ENCODE measurements around the gene CFAP299. TPM values are rescaled to one million over a fixed set of nuclear protein-coding genes. Genes with fewer than 3 reads are reported as not detected.
"Not testable (repeated sequence)": the region's sequence is repeated elsewhere in the genome, so short reads cannot be mapped to it uniquely, and the experiment has no call there.

The CFAP299 gene
- total RNA-seq, 1 donor from 2014 or later = not detected

GRCh38 chr4:80586716-80587115, 251.2 kb downstream of the CFAP299 start:
- DNase-seq (ENCODE audit: low spot score) = no peak

GRCh38 chr4:80587871-80588385, 252.4 kb downstream of the CFAP299 start:
- DNase-seq (ENCODE audit: low spot score) = no peak

DNA sequence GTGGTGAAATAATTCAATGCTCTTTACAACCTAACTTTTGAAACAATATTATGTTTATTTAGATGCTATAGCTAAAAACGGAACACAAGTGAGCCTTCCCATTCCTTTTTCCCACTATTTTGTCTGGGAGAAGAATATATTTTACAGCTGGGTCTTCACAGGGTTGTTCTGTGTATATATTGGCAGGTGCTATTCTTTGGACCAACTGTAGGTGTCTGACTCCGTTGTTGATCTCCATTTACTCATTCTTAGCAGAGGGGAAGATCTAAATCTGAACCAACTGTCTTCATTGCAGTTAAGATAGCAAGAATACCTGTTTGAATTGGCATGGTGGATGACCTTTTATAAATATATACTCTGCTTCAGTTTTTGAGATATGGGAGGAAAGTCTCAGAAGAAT, 257.4 kb downstream of the CFAP299 start:
- no peak for DNase-seq (ENCODE audit: low spot score)

DNA sequence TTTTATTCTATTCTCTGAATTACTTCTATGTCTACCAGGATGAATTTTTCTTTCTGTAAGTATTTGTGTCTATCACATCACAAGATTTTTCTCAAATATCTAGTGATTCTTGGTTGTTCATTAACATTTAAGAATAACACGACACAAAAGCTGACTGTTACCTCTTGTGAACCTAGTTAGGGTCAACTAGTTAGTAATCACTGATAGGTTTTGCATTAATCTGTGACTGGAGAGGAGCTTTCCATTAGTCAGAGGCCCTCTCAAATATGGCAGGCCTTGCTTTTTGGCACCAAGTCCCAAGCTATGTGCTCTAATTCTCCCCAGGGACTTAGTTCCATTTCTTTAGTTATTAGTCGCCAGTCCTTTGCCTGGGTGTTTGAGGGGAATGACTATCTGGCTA, 259.2 kb downstream of the CFAP299 start:
- DNase-seq (ENCODE audit: low spot score) = no peak

DNA sequence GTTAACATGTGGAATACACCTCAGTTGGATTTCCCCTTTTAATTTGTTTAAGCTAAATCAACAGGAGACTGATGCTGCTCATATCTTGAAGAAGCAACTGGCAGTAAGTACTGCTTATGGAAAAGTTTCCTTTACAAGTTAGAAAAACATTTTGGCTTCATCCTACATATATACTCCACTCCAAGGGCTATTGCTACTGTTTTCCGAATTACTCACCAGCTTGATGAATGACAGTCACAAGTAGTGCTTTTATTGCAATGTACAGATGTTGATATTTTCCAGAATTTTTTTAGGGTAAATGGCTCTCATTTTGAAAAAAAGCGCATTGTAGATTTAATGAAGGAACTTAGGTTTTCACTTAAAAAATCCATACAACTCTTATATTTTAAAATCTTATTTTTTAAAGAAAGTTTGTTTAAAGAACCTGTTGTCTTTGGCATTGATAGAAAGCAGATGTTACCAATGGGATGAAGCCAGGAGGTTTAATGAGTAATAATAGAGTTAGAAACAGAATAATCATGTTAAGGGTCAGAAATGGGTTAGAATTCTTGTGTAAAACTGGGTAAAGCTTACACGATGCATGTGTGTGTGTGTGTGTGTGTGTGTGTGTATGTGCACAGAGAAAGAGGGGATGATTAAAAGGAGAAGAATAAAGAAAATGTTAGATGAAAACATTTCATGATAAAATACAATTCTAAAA, 272.9 kb downstream of the CFAP299 start:
- no peak for DNase-seq (ENCODE audit: low spot score)

- no peak for DNase-seq (ENCODE audit: low spot score)
Observed at GRCh38 chr4:80610199-80610598, 274.7 kb downstream of the CFAP299 start.

- no peak for DNase-seq (ENCODE audit: low spot score)
Observed at GRCh38 chr4:80610845-80611677, 275.5 kb downstream of the CFAP299 start.

GRCh38 chr4:80611678-80611979, 276.1 kb downstream of the CFAP299 start:
- no peak for DNase-seq (ENCODE audit: low spot score)

- DNase-seq (ENCODE audit: low spot score) = no peak
Observed at GRCh38 chr4:80613470-80613869, 277.9 kb downstream of the CFAP299 start.

DNA sequence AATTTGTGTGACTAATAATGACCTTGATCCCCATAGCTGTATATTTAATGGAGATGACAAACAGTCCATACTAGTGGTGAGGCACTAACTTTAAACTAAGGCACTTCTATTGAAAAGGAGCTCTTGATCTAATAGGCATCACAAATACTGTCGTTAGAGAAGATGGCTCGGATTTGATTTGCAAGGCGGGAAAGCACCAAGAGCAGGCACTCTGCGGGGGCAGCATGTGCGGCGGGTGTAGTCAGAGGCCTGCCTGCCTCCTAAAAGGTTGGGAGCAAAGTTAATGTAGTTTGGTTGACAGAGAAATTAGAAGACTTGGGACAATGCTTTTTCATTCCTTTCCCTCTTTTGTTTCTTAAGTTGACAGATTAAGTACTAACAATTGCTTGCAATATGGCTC, 278.8 kb downstream of the CFAP299 start:
- no peak for DNase-seq (ENCODE audit: low spot score)

GRCh38 chr4:80615099-80615498, 279.6 kb downstream of the CFAP299 start:
- DNase-seq (ENCODE audit: low spot score) = no peak

GRCh38 chr4:80619070-80619674, 283.6 kb downstream of the CFAP299 start:
- no peak for DNase-seq (ENCODE audit: low spot score)

- no peak for DNase-seq (ENCODE audit: low spot score)
Observed at GRCh38 chr4:80631861-80632260, 296.3 kb downstream of the CFAP299 start.

DNA sequence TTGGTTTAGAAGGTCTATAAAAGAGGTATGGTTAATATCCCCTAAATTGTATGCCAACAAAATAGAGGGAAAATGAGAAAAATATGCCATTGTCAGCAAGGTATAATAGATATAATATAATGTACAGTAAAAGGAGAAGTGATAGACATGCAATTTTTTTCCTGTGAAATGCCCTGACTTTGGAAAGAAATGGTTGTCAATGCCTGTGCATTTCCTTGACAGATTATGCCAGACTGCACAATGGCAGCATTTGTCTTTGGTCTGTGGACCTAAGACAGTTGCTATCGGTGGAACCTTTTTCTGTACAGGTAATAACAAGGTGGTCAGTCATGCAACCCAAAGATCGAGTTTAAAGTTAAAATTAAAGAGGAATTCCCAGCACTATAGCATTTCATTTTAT, 301.7 kb downstream of the CFAP299 start:
- DNase-seq (ENCODE audit: low spot score) = no peak

DNA sequence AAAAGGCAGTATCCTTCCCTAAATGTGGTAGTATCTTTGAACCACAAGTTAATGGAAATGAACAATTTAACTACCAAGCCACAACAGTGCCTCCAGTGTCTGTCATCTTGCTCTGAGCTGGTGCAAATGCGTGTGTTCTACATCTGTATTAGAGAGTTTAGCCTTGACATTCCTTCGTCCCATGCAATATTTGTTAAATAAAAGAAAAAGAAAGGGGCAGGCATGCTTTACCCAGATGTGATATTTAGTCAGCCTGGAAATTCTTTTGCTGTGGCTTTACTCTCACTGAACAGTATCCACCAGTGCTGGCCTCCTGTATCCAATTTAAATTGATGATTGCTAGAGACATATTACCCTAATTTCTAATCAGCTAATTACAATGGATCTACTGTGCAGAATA, 310.5 kb downstream of the CFAP299 start:
- DNase-seq (ENCODE audit: low spot score) = no peak

GRCh38 chr4:80655662-80656061, 320.1 kb downstream of the CFAP299 start:
- no peak for DNase-seq (ENCODE audit: low spot score)

GRCh38 chr4:80670118-80670517, 334.6 kb downstream of the CFAP299 start:
- DNase-seq (ENCODE audit: low spot score) = not testable (repeated sequence)

GRCh38 chr4:80678413-80678812, 342.9 kb downstream of the CFAP299 start:
- DNase-seq (ENCODE audit: low spot score) = no peak

DNA sequence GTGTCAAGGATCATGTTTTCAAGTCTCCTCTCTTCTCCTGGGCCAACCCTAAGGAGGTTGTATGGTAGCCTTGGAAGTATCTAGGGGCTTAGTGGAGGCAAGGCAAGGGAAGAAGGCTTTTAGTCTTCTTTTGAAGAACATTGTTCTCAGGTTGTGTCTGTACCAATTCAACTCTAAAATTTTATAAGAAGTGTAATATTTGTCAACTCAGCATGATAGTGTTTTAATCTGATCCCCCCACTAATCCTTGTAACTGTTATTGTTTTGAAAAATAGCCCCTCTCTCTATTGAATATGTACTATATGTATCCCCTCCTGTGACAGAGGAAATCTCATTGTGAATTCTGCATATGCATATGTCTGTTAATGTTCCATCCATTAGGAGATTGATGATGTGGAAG, 345.4 kb downstream of the CFAP299 start:
- no peak for DNase-seq (ENCODE audit: low spot score)

- no peak for DNase-seq (ENCODE audit: low spot score)
Observed at GRCh38 chr4:80685214-80685613, 349.7 kb downstream of the CFAP299 start.

DNA sequence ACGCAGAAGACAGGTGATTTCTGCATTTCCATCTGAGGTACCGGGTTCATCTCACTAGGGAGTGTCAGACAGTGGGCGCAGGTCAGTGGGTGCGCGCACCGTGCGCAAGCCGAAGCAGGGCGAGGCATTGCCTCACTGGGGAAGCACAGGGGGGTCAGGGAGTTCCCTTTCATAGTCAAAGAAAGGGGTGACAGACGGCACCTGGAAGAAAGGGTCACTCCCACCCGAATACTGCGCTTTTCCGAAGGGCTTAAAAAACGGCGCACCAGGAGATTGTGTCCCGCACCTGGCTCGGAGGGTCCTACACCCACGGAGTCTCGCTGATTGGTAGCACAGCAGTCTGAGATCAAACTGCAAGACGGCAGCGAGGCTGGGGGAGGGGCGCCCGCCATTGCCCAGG, 352.2 kb downstream of the CFAP299 start:
- DNase-seq (ENCODE audit: low spot score) = not testable (repeated sequence)

DNA sequence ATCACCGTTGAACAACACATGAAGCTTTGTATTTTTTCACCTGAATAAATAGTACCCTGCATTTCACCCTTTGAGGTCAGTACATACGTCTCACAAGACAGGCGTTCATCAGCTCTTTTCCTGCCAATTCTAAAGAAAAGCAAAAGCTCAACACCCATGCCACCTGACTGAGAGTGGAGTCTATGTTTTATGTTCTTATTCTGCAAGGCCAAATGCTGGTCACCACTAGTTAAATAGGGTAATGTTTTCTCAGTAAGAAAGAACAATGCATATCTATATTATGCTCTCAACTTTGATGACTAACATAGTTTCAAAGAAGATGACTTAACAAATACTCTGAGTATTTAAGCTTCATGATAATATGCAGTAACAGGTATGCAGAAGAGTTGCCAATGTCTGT, 358.6 kb downstream of the CFAP299 start:
- no peak for DNase-seq (ENCODE audit: low spot score)

Data from mesenteric fat pad (tissue), 1 donor.